ENCODE measurements around the gene ZBTB7B. TPM values are rescaled to one million over a fixed set of nuclear protein-coding genes. Genes with fewer than 3 reads are reported as not detected.

ZBTB7B gene
- total and polyA plus RNA-seq, 9 of the 15 experiments (the other 6 are each of a cell fraction or from before 2014, with no cell fraction given), result 0.04 to 46.5 (median 15.2) TPM

GRCh38 chr1:155004352-155005075 is 1.9 kb downstream of the ZBTB7B start (continued):
- TF ChIP-seq ZBTB26 (CRISPR knock-in tag; IDR thresholded peaks at IDR 0.05) (0 out of 2 replicates have a peak, but pooled peaks have one; percentile 45), ZKSCAN1 (IDR thresholded peaks at IDR 0.05; ENCODE audit: low read depth, low read length) (no peak), ZC3H4 (CRISPR knock-in tag; IDR thresholded peaks at IDR 0.05; ENCODE audit: borderline replicate concordance) (no peak), YBX1 (IDR thresholded peaks at IDR 0.05) (no peak), RBFOX2 (IDR thresholded peaks at IDR 0.05; ENCODE audit: low read depth, low read length) (peak; percentile 14; the same call in 1 of the 2 replicates), NUFIP1 (IDR thresholded peaks at IDR 0.05; ENCODE audit: partially characterized antibody) (no peak), CHD1 (IDR thresholded peaks at IDR 0.05; ENCODE audit: low read length) (no peak), ZNF766 (CRISPR knock-in tag; conservative IDR thresholded peaks at IDR 0.05) (no peak), GTF2F1 (IDR thresholded peaks at IDR 0.05; ENCODE audit: low read depth, low read length) (no peak), TSHZ1 (CRISPR knock-in tag; IDR thresholded peaks at IDR 0.05) (0 out of 2 replicates have a peak, but pooled peaks have one; percentile 28), ZNF668 (CRISPR knock-in tag; IDR thresholded peaks at IDR 0.05) (no peak), ZFP30 (CRISPR knock-in tag; IDR thresholded peaks at IDR 0.05; ENCODE audit: borderline replicate concordance) (no peak), NFYB (IDR thresholded peaks at IDR 0.05; ENCODE audit: extremely low read depth, insufficient read length) (no peak), ZMIZ1 (IDR thresholded peaks at IDR 0.05; ENCODE audit: low read depth in 2 of 2, low read length in 2 of 2) (no peak), MEIS2 (IDR thresholded peaks at IDR 0.05; ENCODE audit: partially characterized antibody) (no peak), DEAF1 (CRISPR knock-in tag; IDR thresholded peaks at IDR 0.05) (no peak), BHLHE40 (IDR thresholded peaks at IDR 0.05; ENCODE audit: low read length) (no peak), DPF2 (IDR thresholded peaks at IDR 0.05) (0 out of 2 replicates have a peak, but pooled peaks have one; percentile 50), ZNF3 (CRISPR knock-in tag; IDR thresholded peaks at IDR 0.05) (no peak)

Data from K562 (cell line).